NOMO-1 (cell line): ENCODE data around the gene F12.
"Not testable (repeated sequence)": the region's sequence is repeated elsewhere in the genome, so short reads cannot be mapped to it uniquely, and the experiment has no call there.

ENCODE experiments used
- DNase-seq, 2 experiments: peaks; one replicate each; lab custom pipeline; 2025; ENCODE audit not compliant: unreplicated experiment in 2 of 2; lab: John Stamatoyannopoulos, UW

Gene F12

DNA sequence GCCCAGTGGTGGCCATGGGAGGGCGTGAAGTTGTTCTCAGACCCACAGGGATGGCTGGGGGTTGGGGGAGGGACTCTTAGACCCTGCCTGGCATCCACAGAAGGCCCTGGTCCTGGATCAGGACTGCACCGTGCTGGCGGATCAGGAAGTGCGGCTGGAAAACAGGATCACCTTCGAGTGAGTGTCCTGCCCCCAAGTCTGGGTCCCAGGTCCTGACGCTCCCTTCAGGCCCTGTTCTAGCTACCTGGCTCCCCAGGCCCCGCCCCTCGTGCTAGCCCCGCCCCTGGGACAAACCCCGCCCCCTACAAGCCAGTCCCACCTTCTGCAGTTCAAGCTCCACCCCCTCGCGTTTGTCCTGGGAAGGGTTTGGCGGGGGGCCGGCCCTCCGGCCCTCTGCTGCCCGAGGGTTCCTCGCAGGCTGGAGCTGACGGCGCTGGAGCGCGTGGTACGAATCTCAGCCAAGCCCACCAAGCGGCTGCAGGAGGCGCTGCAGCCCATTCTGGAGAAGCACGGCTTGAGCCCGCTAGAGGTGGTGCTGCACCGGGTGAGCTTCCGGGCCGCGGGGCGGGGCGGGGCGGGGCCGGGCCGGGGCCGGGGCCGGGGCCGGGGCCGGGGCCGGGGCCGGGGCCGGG, 38.8 kb downstream of the F12 start:
- DNase-seq: no peak

GRCh38 chr5:177369645-177370440, 39.5 kb downstream of the F12 start:
- DNase-seq: no peak

GRCh38 chr5:177368869-177369644, 40.3 kb downstream of the F12 start:
- DNase-seq: no peak

DNA sequence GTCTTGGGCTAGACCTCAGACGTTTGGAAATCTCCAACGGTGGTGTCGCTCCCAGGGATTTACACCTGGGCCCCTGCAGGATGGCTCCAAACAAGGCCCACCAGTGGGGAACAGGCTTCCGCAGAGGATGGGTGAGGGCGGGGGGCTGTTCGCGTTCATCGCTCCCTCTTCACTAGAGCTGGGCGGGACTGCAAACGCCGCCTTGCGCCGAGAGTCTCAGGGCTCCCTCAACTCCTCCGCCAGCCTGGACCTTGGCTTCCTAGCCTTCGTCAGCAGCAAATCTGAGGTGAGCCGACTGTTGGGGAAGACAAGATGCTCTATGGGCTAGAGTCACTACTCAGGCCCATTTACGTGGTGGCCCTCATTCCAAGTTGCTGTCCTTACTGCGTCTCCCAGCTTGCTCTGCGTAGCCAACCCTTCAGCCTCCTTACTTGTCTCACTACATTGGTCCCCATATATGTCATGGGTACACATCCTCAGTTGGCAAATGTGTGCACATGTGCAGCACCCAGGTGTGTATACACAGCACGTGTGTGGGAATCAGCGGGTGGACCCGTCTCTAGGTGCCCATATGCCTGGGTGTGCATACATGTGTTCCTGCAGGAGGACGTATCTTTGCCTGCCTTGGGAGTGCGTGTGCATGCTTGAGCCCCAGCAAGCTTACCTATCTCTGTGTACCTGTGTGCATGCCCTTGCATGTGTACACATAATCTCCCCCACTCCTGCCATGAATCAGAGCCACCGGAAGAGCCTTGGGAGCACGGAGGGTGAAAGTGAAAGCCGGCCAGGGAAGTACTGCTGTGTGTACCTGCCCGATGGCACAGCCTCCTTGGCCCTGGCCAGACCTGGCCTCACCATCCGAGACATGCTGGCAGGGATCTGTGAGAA, 41.1 kb downstream of the F12 start:
- no peak for DNase-seq

DNA sequence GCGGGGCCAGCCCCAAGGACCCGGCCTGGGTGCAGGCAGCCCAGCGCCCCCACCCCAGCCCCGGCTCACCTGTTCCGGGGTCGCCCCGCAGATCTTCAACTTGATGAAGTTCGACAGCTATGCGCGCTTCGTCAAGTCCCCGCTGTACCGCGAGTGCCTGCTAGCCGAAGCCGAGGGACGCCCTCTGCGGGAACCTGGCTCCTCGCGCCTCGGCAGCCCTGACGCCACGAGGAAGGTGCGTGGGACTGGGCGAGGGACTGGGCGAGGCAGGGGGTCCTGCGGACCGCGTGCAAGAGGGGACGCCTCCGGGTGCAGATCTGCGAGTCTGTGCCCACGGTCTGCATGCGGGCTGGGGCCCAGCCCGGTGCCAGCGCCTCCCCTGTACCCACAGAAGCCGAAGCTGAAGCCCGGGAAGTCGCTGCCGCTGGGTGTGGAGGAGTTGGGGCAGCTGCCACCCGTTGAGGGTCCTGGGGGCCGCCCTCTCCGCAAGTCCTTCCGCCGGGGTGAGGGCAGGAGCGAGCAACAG, 42.0 kb downstream of the F12 start:
- no peak for DNase-seq

GRCh38 chr5:177366528-177367322, 42.6 kb downstream of the F12 start:
- no peak for DNase-seq

GRCh38 chr5:177365845-177366527, 43.4 kb downstream of the F12 start:
- no peak for DNase-seq

- DNase-seq: no peak
Observed at GRCh38 chr5:177364159-177364962, 45.0 kb downstream of the F12 start.

- no peak for DNase-seq
Observed at GRCh38 chr5:177363565-177363964, 45.8 kb downstream of the F12 start.

- DNase-seq: no peak
Observed at GRCh38 chr5:177362610-177363507, 46.5 kb downstream of the F12 start.

- no peak for DNase-seq
Observed at GRCh38 chr5:177362292-177362609, 47.1 kb downstream of the F12 start.

DNA sequence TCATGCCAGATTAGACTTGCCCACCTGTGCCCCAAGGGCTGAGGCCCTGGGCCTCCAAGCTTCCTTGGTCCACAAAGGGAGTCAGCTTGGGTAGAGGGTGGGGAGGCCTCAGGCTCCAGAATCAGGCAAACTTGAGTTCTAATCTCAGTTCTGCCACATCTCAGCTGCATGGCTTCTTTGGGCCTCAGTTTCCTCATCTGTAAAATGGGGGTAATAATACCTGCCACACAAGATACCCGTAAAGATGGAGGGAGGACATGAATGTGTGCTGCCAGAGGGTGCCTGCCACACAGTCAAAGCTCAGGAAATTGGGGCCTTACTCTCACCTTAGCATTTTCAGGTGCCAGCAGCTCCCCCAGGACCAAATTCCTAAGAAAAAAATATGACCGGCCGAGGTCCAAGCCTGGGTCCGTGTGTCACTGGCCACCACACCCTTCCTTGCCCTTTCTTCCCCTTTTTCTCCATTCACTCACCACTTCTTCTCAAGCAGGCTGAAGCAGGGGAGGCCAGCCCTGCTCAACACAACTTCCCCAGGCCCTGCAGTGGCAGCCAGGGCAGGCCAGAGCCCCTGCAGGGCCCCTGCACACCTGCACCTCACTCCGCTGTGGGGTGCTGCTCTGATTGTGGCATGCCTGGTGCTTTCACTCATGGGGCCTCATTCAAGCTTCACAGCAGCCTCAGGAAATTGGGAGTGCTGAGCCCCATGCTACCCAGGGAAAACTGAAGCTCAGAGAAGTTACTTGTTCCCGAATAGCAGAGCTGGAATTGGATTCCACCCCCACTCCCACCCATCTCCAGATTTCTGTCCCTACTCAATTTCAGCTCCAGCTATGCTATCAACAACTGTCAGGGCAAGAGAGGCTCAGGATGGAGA, 47.7 kb downstream of the F12 start:
- DNase-seq: peak; percentile 68 to 71

DNA sequence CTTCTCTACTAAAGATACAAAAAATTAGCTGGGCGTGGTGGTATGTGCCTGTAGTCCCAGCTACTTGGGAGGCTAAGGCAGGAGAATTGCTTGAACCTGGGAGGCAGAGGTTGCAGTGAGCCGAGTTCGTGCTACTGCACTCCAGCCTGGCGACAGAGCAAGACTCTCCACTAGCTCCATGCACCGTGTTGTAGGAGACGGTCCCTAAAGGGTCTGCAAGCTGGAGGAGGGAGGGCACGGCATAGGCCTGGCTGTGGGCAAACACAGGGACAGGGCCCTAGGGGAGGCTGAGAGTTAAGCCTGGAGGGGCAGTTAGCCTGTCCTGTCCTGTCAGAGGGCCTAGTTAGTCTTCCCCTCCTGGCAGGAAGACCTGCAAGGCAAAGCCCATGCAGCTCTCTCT, 48.6 kb downstream of the F12 start:
- not testable (repeated sequence) for DNase-seq

- DNase-seq: no peak
Observed at GRCh38 chr5:177359860-177360259, 49.5 kb downstream of the F12 start.

- DNase-seq: no peak
Observed at GRCh38 chr5:177359451-177359851, 49.9 kb downstream of the F12 start.

DNA sequence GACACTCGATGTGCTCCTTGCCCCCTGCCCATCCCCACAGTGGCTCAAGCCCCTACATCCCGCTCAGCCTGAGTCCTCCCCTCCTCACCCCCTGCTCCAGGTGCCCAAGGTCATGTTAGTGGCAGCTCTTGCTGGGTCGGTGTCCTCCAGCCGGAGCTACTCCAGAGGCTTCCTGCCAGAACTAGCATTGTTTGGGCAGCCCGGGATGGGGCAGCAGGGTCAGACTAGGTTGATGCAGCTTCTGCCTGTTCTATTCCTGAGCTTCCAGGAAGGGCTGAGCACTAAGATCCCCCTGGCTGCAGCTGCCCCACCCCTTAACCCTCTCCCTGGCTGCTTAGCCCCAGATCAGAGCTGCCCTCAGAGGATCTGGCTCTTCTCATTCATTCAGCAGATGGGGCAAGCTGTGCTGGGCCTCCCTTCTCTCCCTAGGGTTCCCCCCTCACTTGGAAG, 51.0 kb downstream of the F12 start:
- DNase-seq: no peak
